ENCODE data around the gene GIT1. TPM values are rescaled to one million over a fixed set of nuclear protein-coding genes. Genes with fewer than 3 reads are reported as not detected.

Gene GIT1
- total and polyA plus RNA-seq, 2 of the 13 experiments (the other 11 are each of a cell fraction or from before 2014, with no cell fraction given): 14.2 to 30.8 TPM

DNA sequence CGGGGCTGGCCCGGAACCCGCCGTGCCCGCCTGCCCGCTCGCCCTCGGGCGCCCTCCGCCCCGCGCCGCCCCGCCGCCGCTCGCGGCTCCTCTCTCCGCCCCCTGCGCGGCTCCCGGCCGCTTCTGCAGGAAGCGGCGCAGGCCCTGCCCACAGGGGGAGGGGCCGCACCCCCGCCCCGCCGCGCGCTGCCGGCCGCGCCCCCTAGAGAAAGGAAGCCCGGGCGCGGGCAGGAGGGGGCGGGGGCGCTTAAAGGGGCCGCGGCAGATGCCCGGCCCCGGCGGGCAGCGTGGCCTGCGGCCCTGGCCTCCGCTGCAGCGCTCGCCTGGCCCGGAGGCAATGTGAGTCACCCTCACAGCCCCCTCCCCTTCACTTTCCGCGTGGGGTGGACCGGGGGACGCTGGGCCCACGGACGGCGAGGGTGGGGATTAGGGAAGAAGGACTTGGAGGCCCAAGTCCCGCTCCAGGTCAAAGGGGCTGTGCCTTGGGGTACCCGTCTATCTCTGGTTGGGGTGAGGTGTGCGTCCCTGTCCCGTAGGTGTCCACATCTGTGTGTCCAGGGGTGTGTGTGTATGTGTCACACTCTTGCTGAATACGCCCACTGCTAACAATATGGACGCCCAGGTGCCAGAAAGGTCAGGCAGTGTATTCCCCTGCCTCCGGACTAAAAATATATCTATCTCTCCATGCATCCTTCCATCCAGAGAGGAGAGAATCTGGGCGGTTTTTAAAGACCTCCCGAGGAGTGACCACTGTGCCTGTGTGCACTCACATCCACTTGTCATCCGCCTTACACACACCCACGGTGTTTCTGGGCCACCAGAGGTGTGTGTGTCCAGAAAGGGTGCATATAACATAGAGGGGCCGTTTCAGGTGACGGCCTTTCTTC is at the start of gene GIT1 (continued):
- TF ChIP-seq, protein P1, sequence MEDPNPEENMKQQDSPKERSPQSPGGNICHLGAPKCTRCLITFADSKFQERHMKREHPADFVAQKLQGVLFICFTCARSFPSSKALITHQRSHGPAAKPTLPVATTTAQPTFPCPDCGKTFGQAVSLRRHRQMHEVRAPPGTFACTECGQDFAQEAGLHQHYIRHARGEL (CRISPR knock-in tag; IDR thresholded peaks at IDR 0.05): no peak
- TF ChIP-seq ZNF282 (IDR thresholded peaks at IDR 0.05; ENCODE audit: partially characterized antibody): no peak
- TF ChIP-seq ZNF17 (CRISPR knock-in tag; IDR thresholded peaks at IDR 0.05): no peak
- TF ChIP-seq RNF2 (conservative IDR thresholded peaks at IDR 0.05; ENCODE audit: low read depth): no peak
- no peak for TF ChIP-seq ETV6 (CRISPR knock-in tag; conservative IDR thresholded peaks at IDR 0.05)
- no peak for TF ChIP-seq CBX1 (IDR thresholded peaks at IDR 0.05; ENCODE audit: low read depth)
- TF ChIP-seq ARID2 (CRISPR knock-in tag; IDR thresholded peaks at IDR 0.05; ENCODE audit: borderline replicate concordance): no peak
- no peak for TF ChIP-seq HNF4G (IDR thresholded peaks at IDR 0.05; ENCODE audit: borderline replicate concordance, low read depth, low read length)
- no peak for TF ChIP-seq HNF4G (CRISPR knock-in tag; IDR thresholded peaks at IDR 0.05; ENCODE audit: borderline replicate concordance, low read depth)
- TF ChIP-seq TSC22D2 (CRISPR knock-in tag; IDR thresholded peaks at IDR 0.05; ENCODE audit: borderline replicate concordance): no peak
- TF ChIP-seq ZNF382 (CRISPR knock-in tag; IDR thresholded peaks at IDR 0.05; ENCODE audit: borderline replicate concordance): no peak
- no peak for TF ChIP-seq MAFK (conservative IDR thresholded peaks at IDR 0.05 in 1 of 2, IDR thresholded peaks at IDR 0.05 in 1 of 2; ENCODE audit: low read length in 2 of 2)
- TF ChIP-seq, protein P2, sequence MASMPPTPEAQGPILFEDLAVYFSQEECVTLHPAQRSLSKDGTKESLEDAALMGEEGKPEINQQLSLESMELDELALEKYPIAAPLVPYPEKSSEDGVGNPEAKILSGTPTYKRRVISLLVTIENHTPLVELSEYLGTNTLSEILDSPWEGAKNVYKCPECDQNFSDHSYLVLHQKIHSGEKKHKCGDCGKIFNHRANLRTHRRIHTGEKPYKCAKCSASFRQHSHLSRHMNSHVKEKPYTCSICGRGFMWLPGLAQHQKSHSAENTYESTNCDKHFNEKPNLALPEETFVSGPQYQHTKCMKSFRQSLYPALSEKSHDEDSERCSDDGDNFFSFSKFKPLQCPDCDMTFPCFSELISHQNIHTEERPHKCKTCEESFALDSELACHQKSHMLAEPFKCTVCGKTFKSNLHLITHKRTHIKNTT (CRISPR knock-in tag; IDR thresholded peaks at IDR 0.05): no peak
- TF ChIP-seq, protein P3, sequence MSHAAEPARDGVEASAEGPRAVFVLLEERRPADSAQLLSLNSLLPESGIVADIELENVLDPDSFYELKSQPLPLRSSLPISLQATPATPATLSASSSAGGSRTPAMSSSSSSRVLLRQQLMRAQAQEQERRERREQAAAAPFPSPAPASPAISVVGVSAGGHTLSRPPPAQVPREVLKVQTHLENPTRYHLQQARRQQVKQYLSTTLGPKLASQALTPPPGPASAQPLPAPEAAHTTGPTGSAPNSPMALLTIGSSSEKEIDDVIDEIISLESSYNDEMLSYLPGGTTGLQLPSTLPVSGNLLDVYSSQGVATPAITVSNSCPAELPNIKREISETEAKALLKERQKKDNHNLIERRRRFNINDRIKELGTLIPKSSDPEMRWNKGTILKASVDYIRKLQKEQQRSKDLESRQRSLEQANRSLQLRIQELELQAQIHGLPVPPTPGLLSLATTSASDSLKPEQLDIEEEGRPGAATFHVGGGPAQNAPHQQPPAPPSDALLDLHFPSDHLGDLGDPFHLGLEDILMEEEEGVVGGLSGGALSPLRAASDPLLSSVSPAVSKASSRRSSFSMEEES (CRISPR knock-in tag; IDR thresholded peaks at IDR 0.05): no peak
- TF ChIP-seq, protein P4, sequence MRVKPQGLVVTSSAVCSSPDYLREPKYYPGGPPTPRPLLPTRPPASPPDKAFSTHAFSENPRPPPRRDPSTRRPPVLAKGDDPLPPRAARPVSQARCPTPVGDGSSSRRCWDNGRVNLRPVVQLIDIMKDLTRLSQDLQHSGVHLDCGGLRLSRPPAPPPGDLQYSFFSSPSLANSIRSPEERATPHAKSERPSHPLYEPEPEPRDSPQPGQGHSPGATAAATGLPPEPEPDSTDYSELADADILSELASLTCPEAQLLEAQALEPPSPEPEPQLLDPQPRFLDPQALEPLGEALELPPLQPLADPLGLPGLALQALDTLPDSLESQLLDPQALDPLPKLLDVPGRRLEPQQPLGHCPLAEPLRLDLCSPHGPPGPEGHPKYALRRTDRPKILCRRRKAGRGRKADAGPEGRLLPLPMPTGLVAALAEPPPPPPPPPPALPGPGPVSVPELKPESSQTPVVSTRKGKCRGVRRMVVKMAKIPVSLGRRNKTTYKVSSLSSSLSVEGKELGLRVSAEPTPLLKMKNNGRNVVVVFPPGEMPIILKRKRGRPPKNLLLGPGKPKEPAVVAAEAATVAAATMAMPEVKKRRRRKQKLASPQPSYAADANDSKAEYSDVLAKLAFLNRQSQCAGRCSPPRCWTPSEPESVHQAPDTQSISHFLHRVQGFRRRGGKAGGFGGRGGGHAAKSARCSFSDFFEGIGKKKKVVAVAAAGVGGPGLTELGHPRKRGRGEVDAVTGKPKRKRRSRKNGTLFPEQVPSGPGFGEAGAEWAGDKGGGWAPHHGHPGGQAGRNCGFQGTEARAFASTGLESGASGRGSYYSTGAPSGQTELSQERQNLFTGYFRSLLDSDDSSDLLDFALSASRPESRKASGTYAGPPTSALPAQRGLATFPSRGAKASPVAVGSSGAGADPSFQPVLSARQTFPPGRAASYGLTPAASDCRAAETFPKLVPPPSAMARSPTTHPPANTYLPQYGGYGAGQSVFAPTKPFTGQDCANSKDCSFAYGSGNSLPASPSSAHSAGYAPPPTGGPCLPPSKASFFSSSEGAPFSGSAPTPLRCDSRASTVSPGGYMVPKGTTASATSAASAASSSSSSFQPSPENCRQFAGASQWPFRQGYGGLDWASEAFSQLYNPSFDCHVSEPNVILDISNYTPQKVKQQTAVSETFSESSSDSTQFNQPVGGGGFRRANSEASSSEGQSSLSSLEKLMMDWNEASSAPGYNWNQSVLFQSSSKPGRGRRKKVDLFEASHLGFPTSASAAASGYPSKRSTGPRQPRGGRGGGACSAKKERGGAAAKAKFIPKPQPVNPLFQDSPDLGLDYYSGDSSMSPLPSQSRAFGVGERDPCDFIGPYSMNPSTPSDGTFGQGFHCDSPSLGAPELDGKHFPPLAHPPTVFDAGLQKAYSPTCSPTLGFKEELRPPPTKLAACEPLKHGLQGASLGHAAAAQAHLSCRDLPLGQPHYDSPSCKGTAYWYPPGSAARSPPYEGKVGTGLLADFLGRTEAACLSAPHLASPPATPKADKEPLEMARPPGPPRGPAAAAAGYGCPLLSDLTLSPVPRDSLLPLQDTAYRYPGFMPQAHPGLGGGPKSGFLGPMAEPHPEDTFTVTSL (CRISPR knock-in tag; IDR thresholded peaks at IDR 0.05; ENCODE audit: borderline replicate concordance): no peak
- no peak for TF ChIP-seq ZNF546 (CRISPR knock-in tag; conservative IDR thresholded peaks at IDR 0.05)
- TF ChIP-seq ZNF235 (CRISPR knock-in tag; IDR thresholded peaks at IDR 0.05; ENCODE audit: borderline replicate concordance): no peak
